Vagina (tissue), 2 donors: ENCODE measurements around the gene PNPLA3.

ENCODE experiments used
- CTCF ChIP-seq, 3 experiments: fragments of 450-650 bp in 2 of 3; fragments of 200-600 bp in 1 of 3; sonication (generic) in 1 of 3; IDR thresholded peaks; one replicate each; pipeline ENCODE4 v1.5.1; 2017 to 2019; ENCODE audit warnings: antibody characterized with exemption in 3 of 3, mild to moderate bottlenecking in 2 of 3, moderate library complexity in 2 of 3
- POLR2A ChIP-seq, 2 donors: fragments of 450-650 bp; IDR thresholded peaks; one replicate each; pipeline ENCODE4 v1.6.1; 2017; ENCODE audit warnings: antibody characterized with exemption in 2 of 2, mild to moderate bottlenecking in 2 of 2, moderate library complexity in 2 of 2
- POLR2AphosphoS5 ChIP-seq, 2 donors: sonication (generic); formaldehyde crosslinking; IDR thresholded peaks; one replicate each; pipeline ENCODE4 v1.9.0; 2017; ENCODE audit warnings: antibody characterized with exemption in 2 of 2, mild to moderate bottlenecking in 2 of 2, low read depth in 1 of 2; ENCODE audit not compliant: insufficient read depth in 1 of 2

GRCh38 chr22:43878831-43879550 lies 44.6 kb upstream of the PNPLA3 start:
- TF ChIP-seq CTCF (IDR thresholded peaks at IDR 0.05), result no peak
- TF ChIP-seq POLR2A (IDR thresholded peaks at IDR 0.05), result no peak
- TF ChIP-seq POLR2AphosphoS5 (IDR thresholded peaks at IDR 0.05; ENCODE audit: insufficient read depth in 1 of 2, low read depth in 1 of 2), result no peak
